ENCODE results near the gene RNF126. TPM values are rescaled to one million over a fixed set of nuclear protein-coding genes. Genes with fewer than 3 reads are reported as not detected.
A peak's percentile ranks its signal among the peaks of the same experiment; 100 is the strongest.

RNF126 gene
- total and polyA plus RNA-seq, 2 experiments from 2014 or later = 78.5 to 88.7 TPM

GRCh38 chr19:658916-659839, 3.8 kb downstream of the RNF126 start:
- DNase-seq (ENCODE audit: low read depth in 1 of 2, low spot score in 1 of 2) = peak in 1 of 2 donors; percentile 29
- Histone ChIP-seq H3K4me1 (ENCODE audit: low read depth) (peaks cover 8% of the 10 kb centered on the region), H3K36me3 (no peaks in the 10 kb centered on the region), H3K27ac (no peak overlapping the region), H3K27me3 (no peaks in the 10 kb centered on the region), H3K4me3 (no peak overlapping the region), H3K9me3 (ENCODE audit: low read depth) (no peaks in the 10 kb centered on the region)
- TF ChIP-seq CTCF (IDR thresholded peaks at IDR 0.05; ENCODE audit: low read depth, low read length) = no peak

DNA sequence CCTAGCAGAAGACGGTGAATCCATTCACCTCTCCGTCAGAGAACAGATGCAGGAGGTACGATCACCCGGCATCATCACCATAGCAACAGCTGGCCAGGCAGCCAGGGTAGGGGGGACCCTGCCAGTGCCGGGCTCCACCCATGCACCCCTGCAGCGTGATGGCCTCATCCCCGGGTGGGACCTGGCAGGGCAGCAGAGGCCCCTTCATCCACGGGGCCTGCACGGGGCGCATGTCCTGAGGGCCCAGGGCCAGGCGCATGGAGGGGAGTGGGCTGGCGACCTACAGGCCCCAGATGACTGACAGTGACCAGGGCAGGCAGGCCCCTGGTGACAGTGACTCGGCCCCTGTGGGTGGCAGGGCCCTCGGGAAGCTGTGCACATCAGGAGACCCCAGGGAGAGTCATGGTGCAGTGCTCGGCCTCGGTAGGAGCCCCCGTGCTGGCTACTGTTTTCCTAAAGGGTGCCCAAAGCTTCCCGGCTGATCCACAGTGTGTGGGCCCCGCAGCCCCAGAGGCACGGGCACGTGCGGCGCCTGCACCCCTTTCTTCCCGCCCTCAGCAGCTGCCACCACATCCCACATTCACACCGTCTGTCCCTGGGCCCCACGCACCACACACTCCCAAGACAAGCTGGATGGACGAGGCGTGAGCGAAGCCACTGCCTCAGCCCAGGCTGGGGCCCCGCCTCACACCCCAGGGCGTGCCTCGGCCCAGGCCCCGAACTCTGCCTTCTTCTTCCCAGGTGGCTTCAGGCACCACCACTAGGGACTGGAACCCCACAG, 4.8 kb downstream of the RNF126 start:
- Histone ChIP-seq H3K4me1 (ENCODE audit: low read depth) (peaks cover 8% of the 10 kb centered on the region), H3K27ac (no peak overlapping the region), H3K9me3 (ENCODE audit: low read depth) (no peaks in the 10 kb centered on the region), H3K4me3 (no peak overlapping the region), H3K36me3 (no peaks in the 10 kb centered on the region), H3K27me3 (no peaks in the 10 kb centered on the region)
- no peak for DNase-seq (ENCODE audit: low read depth in 1 of 2, low spot score in 1 of 2)
- TF ChIP-seq CTCF (IDR thresholded peaks at IDR 0.05; ENCODE audit: low read depth, low read length) = no peak

- H3K4me1 ChIP-seq (ENCODE audit: low read depth) = peaks cover 8% of the 10 kb centered on the region
- TF ChIP-seq CTCF (IDR thresholded peaks at IDR 0.05; ENCODE audit: low read depth, low read length) = no peak
- H3K4me3 ChIP-seq = no peak overlapping the region
- DNase-seq (ENCODE audit: low read depth in 1 of 2, low spot score in 1 of 2) = no peak
- H3K9me3 ChIP-seq (ENCODE audit: low read depth) = no peaks in the 10 kb centered on the region
- H3K27me3 ChIP-seq = no peaks in the 10 kb centered on the region
- H3K27ac ChIP-seq = no peak overlapping the region
- no peaks in the 10 kb centered on the region for H3K36me3 ChIP-seq
Observed at GRCh38 chr19:657611-658010, 5.4 kb downstream of the RNF126 start.

GRCh38 chr19:656751-657559, 6.1 kb downstream of the RNF126 start:
- H3K4me3 ChIP-seq = no peak overlapping the region
- H3K9me3 ChIP-seq (ENCODE audit: low read depth) = no peaks in the 10 kb centered on the region
- TF ChIP-seq CTCF (IDR thresholded peaks at IDR 0.05; ENCODE audit: low read depth, low read length) = no peak
- no peaks in the 10 kb centered on the region for H3K27me3 ChIP-seq
- H3K27ac ChIP-seq = no peak overlapping the region
- peaks cover under 1% of the 10 kb centered on the region for H3K36me3 ChIP-seq
- DNase-seq (ENCODE audit: low read depth in 1 of 2, low spot score in 1 of 2) = no peak
- H3K4me1 ChIP-seq (ENCODE audit: low read depth) = peaks cover 8% of the 10 kb centered on the region

DNA sequence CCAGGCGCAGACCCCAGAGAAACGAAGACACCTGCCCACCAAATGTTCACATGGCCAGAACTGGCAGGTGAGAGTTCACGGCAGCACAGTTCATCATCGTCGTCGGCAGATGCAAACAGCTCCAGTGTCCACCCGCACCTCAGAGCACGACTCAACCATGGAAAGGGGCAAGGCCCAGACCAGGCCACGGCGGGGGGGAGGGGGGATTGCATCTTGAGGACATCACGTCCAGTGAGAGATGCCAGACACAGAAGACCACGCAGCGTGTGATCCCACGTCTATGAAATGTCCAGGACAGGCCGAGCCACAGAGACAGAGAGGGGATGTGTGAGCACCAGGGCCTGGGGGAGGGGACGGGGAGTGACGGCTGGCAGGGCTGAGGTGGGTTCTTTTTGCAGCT, 7.3 kb downstream of the RNF126 start:
- DNase-seq (ENCODE audit: low read depth in 1 of 2, low spot score in 1 of 2) = no peak
- H3K27ac ChIP-seq = no peak overlapping the region
- H3K9me3 ChIP-seq (ENCODE audit: low read depth) = no peaks in the 10 kb centered on the region
- peaks cover 8% of the 10 kb centered on the region for H3K36me3 ChIP-seq
- no peaks in the 10 kb centered on the region for H3K27me3 ChIP-seq
- H3K4me3 ChIP-seq = no peak overlapping the region
- no peak for TF ChIP-seq CTCF (IDR thresholded peaks at IDR 0.05; ENCODE audit: low read depth, low read length)
- H3K4me1 ChIP-seq (ENCODE audit: low read depth) = no peaks in the 10 kb centered on the region

All from cardiac muscle cell (in vitro differentiated cells and primary cell).